IMR-90 (cell line): ENCODE measurements around the gene PRR29. TPM values are rescaled to one million over a fixed set of nuclear protein-coding genes. Genes with fewer than 3 reads are reported as not detected.
A peak's percentile ranks its signal among the peaks of the same experiment; 100 is the strongest.

Experiments used
- ATAC-seq: fragments of 200-7000 bp; cut with Tn5 transposase; 2 replicates; pipeline ENCODE4 v1.9.1; 2020; ENCODE audit warnings: low read depth, mild to moderate bottlenecking, moderate library complexity
- BruUV-seq: library from RNA; stranded (reverse); fragments of 400-500 nt; replicated peaks from 2 replicates; lab custom pipeline; 2021; lab: Mats Ljungman, UMichigan
- CTCF ChIA-PET: fragments of 300-600 bp; formaldehyde crosslinking; extraction: SDS; loops from one replicate; lab custom pipeline; 2021; ENCODE audit warnings: antibody characterized with exemption; lab: Yijun Ruan, JAX
- POLR2A ChIA-PET: fragments of 300-600 bp; sonication (Branson Sonifier 250); formaldehyde crosslinking; loops from one replicate; lab custom pipeline; 2022; ENCODE audit warnings: antibody characterized with exemption; ENCODE audit not compliant: unreplicated experiment; lab: Charles Lee
- DNase-seq: peaks from one replicate; pipeline ENCODE4 v3.0.0; 2013
- H2AFZ ChIP-seq: replicated peaks from 2 replicates; pipeline ENCODE3; 2013; ENCODE audit warnings: low read length, mild to moderate bottlenecking; ENCODE audit not compliant: poor library complexity
- H2AK5ac ChIP-seq: 2 replicates; pipeline ENCODE4 v1.6.1; 2013; ENCODE audit warnings: low read depth, low read length, inconsistent platforms
- H2AK9ac ChIP-seq: replicated peaks from 2 replicates; pipeline ENCODE3; 2013; ENCODE audit warnings: mild to moderate bottlenecking, low read depth, low read length, moderate library complexity; ENCODE audit not compliant: poor library complexity
- H2BK120ac ChIP-seq: 2 replicates; pipeline ENCODE4 v1.6.1; 2013; ENCODE audit warnings: low read depth, low read length, inconsistent platforms
- H2BK15ac ChIP-seq: 3 replicates; pipeline ENCODE4 v1.6.1; 2013; ENCODE audit warnings: low read depth, low read length, inconsistent platforms
- H2BK20ac ChIP-seq: 2 replicates; pipeline ENCODE4 v1.6.1; 2013; ENCODE audit warnings: low read depth, mild to moderate bottlenecking, inconsistent platforms, low read length, moderate library complexity
- H2BK5ac ChIP-seq: 2 replicates; pipeline ENCODE4 v1.6.1; 2013; ENCODE audit warnings: mild to moderate bottlenecking, low read depth, low read length, inconsistent platforms; ENCODE audit not compliant: poor library complexity, severe bottlenecking
- H3K14ac ChIP-seq: replicated peaks from 2 replicates; pipeline ENCODE4 v1.6.1; 2013; ENCODE audit warnings: low read depth, low read length, inconsistent platforms
- H3K18ac ChIP-seq: 2 replicates; pipeline ENCODE4 v1.6.1; 2013; ENCODE audit warnings: low read depth, low read length, control low read depth
- H3K23ac ChIP-seq: 2 replicates; pipeline ENCODE4 v1.6.1; 2013; ENCODE audit warnings: low read depth, low read length, inconsistent platforms
- H3K27ac ChIP-seq: 2 replicates; pipeline ENCODE4 v1.5.1; 2013; ENCODE audit warnings: mild to moderate bottlenecking, control low read depth, low read length; ENCODE audit not compliant: insufficient read depth
- H3K27me3 ChIP-seq: 2 replicates; pipeline ENCODE4 v1.6.1; 2013; ENCODE audit warnings: low read length; ENCODE audit not compliant: control insufficient read depth, insufficient read depth
- H3K36me3 ChIP-seq: 2 replicates; pipeline ENCODE4 v1.6.1; 2013; ENCODE audit warnings: low read length, mixed read lengths; ENCODE audit not compliant: control insufficient read depth, insufficient read depth
- H3K4ac ChIP-seq: 2 replicates; pipeline ENCODE4 v1.6.1; 2013; ENCODE audit warnings: low read depth, low read length, inconsistent platforms
- H3K4me1 ChIP-seq: 2 replicates; pipeline ENCODE4 v1.6.1; 2013; ENCODE audit warnings: low read length, mixed read lengths; ENCODE audit not compliant: control insufficient read depth, insufficient read depth
- H3K4me2 ChIP-seq: 2 replicates; pipeline ENCODE4 v1.6.1; 2013; ENCODE audit warnings: low read depth, mild to moderate bottlenecking, control low read depth, low read length, moderate library complexity
- H3K4me3 ChIP-seq: 2 replicates; pipeline ENCODE4 v1.5.1; 2013; ENCODE audit warnings: low read depth, mild to moderate bottlenecking, control low read depth, low read length, moderate library complexity; ENCODE audit not compliant: insufficient read depth
- H3K56ac ChIP-seq: 2 replicates; pipeline ENCODE4 v1.6.1; 2013; ENCODE audit warnings: low read length, inconsistent platforms; ENCODE audit not compliant: insufficient read depth; ENCODE audit errors: extremely low read depth
- H3K79me1 ChIP-seq, 2 experiments: 2 replicates each; pipeline ENCODE4 v1.6.1; 2013; ENCODE audit warnings: low read length in 2 of 2, inconsistent platforms in 1 of 2, low read depth in 1 of 2
- H3K9ac ChIP-seq: 2 replicates; pipeline ENCODE4 v1.6.1; 2013; ENCODE audit warnings: low read depth, low read length, control low read depth
- H3K9me1 ChIP-seq: 2 replicates; pipeline ENCODE4 v1.6.1; 2013; ENCODE audit warnings: low read length, inconsistent platforms; ENCODE audit not compliant: insufficient read depth
- H3K9me3 ChIP-seq: 2 replicates; pipeline ENCODE4 v1.6.1; 2013; ENCODE audit warnings: low read length; ENCODE audit not compliant: control insufficient read depth, insufficient read depth
- H4K20me1 ChIP-seq: 2 replicates; pipeline ENCODE4 v1.6.1; 2013; ENCODE audit warnings: low read length, inconsistent platforms; ENCODE audit not compliant: insufficient read depth
- H4K5ac ChIP-seq: 2 replicates; pipeline ENCODE4 v1.6.1; 2013; ENCODE audit warnings: mild to moderate bottlenecking, low read depth, low read length, control low read depth
- H4K8ac ChIP-seq, 2 experiments: 2 replicates each; pipeline ENCODE4 v1.6.1; 2013; ENCODE audit warnings: low read depth in 2 of 2, low read length in 2 of 2, control low read depth in 1 of 2, inconsistent platforms in 1 of 2
- H4K91ac ChIP-seq: 2 replicates; pipeline ENCODE4 v1.6.1; 2013; ENCODE audit warnings: low read depth, low read length, inconsistent platforms; ENCODE audit not compliant: insufficient read depth
- BHLHE40 ChIP-seq: fragments of 150-350 bp; IDR thresholded peaks from 2 replicates; pipeline ENCODE4 v1.6.1; 2016; ENCODE audit warnings: mild to moderate bottlenecking, low read depth, low read length
- CEBPB ChIP-seq: IDR thresholded peaks from 2 replicates; pipeline ENCODE4 v1.6.1; 2012; ENCODE audit warnings: low read depth, low read length, improper control_type of control experiment
- ELK1 ChIP-seq: fragments of 150-350 bp; IDR thresholded peaks from 2 replicates; pipeline ENCODE4 v1.6.1; 2016; ENCODE audit warnings: low read depth, mild to moderate bottlenecking, low read length, moderate library complexity, borderline replicate concordance
- MAFK ChIP-seq: IDR thresholded peaks from 2 replicates; pipeline ENCODE4 v1.6.1; 2012; ENCODE audit warnings: low read depth, low read length, improper control_type of control experiment
- MXI1 ChIP-seq: IDR thresholded peaks from 2 replicates; pipeline ENCODE4 v1.6.1; 2012; ENCODE audit warnings: low read depth, mild to moderate bottlenecking, low read length, moderate library complexity, borderline replicate concordance
- NFE2L2 ChIP-seq: fragments of 150-350 bp; IDR thresholded peaks from 2 replicates; pipeline ENCODE4 v1.6.1; 2016; ENCODE audit warnings: low read depth, mild to moderate bottlenecking, low read length
- POLR2A ChIP-seq: IDR thresholded peaks from 2 replicates; pipeline ENCODE4 v1.6.1; 2012; ENCODE audit warnings: mild to moderate bottlenecking, low read depth, low read length
- RAD21 ChIP-seq: IDR thresholded peaks from 2 replicates; pipeline ENCODE4 v1.6.1; 2012; ENCODE audit warnings: low read length, improper control_type of control experiment
- RCOR1 ChIP-seq: IDR thresholded peaks from 2 replicates; pipeline ENCODE4 v1.6.1; 2012; ENCODE audit warnings: mild to moderate bottlenecking, low read length, improper control_type of control experiment; ENCODE audit not compliant: insufficient replicate concordance
- SMC3 ChIP-seq: fragments of 150-350 bp; IDR thresholded peaks from 2 replicates; pipeline ENCODE4 v1.6.1; 2016; ENCODE audit warnings: low read depth, mild to moderate bottlenecking, antibody characterized with exemption, low read length, moderate library complexity
- WGBS, 2 experiments: methylation state at CpG; one replicate each; pipeline versions ENCODE4 v1.1.5 to v1.1.7; 2013; ENCODE audit warnings: missing lambda C conversion rate in 2 of 2; ENCODE audit not compliant: insufficient read length in 1 of 2; ENCODE audit errors: extremely low coverage in 2 of 2; 5-methylcytosine and 5-hydroxymethylcytosine counted together
- dilution Hi-C: fragments of 300-500 bp; cut with HindIII; formaldehyde crosslinking; loops from one replicate; pipeline ENCODE4 v1.14.3; 2018; ENCODE audit warnings: low sequenced_read_pairs; ENCODE audit not compliant: unreplicated experiment
- in situ Hi-C: fragments of 300-500 bp; cut with MboI; formaldehyde crosslinking; loops from 3 replicates; pipeline ENCODE4 v1.14.3; 2019; ENCODE audit warnings: low sequenced_read_pairs, inconsistent platforms, mixed read lengths
- intact Hi-C: fragments of 100-400 bp; cut with micrococcal nuclease; formaldehyde crosslinking; loops from 2 replicates; pipeline ENCODE4 v1.10.0; 2022
- polyA plus RNA-seq, 3 experiments: library from polyadenylated mRNA; depleted of rRNA; stranded (reverse); fragments of >200 nt; gene quantifications; 2 replicates each; pipeline ENCODE4 v1.2.3, GENCODE V29; 2012; ENCODE audit warnings: low replicate concordance in 1 of 3
- total RNA-seq: library from RNA; depleted of rRNA; stranded (reverse); fragments of >200 nt; gene quantifications from 2 replicates; pipeline ENCODE4 v1.2.3, GENCODE V29; 2012

Gene PRR29
- total and polyA plus RNA-seq, 2 of the 4 experiments (the other 2 are of a cell fraction), result under 0.01 to 0.17 TPM

- Histone ChIP-seq H3K56ac (no peak overlapping the region), H3K9ac (no peak overlapping the region), H3K79me1 (no peaks in the 10 kb centered on the region), H2BK15ac (peak overlapping the region; percentile 83; the same call in 1 of the 3 replicates), H3K14ac (peak overlapping the region; percentile 43), H2AK9ac (peak overlapping the region; percentile 51), H4K5ac (no peak overlapping the region), H2BK20ac (peak overlapping the region; percentile 38; the same call in 1 of the 2 replicates), H3K36me3 (no peaks in the 10 kb centered on the region), H3K9me1 (peaks cover 9% of the 10 kb centered on the region; the same call in 1 of the 2 replicates), H3K27me3 (peaks cover 12% of the 10 kb centered on the region; the same call in 1 of the 2 replicates), H3K9me3 (peaks cover 4% of the 10 kb centered on the region), H3K4me2 (no peak overlapping the region), H3K18ac (no peak overlapping the region), H4K91ac (peak overlapping the region; percentile 33; the same call in 1 of the 2 replicates), H2BK120ac (peak overlapping the region; percentile 49; the same call in 1 of the 2 replicates), H2AK5ac (peak overlapping the region; percentile 95), H4K20me1 (no peaks in the 10 kb centered on the region), H3K4me3 (no peak overlapping the region), H4K8ac (peak overlapping the region in 1 of 2 experiments; percentile 27; a peak in 1 of 4 replicates), H2BK5ac (no peak overlapping the region), H2AFZ (peak overlapping the region; percentile 78), H3K23ac (no peak overlapping the region), H3K27ac (no peak overlapping the region), H3K4me1 (peaks cover 8% of the 10 kb centered on the region; the same call in 1 of the 2 replicates), H3K4ac (peak overlapping the region; percentile 66; the same call in 1 of the 2 replicates)
- intact Hi-C loops, result no loop called here
- no peak for TF ChIP-seq RCOR1
- TF ChIP-seq MXI1, result no peak
- no peak for TF ChIP-seq CEBPB
- TF ChIP-seq SMC3, result no peak
- no peak for TF ChIP-seq POLR2A
- no peak for TF ChIP-seq BHLHE40
- no peak for TF ChIP-seq RAD21
- TF ChIP-seq ELK1, result no peak
- TF ChIP-seq MAFK, result no peak
- no peak for TF ChIP-seq NFE2L2
- ATAC-seq, result no peak
- CTCF ChIA-PET, result interaction anchor here (0.6 to 2.0 kb wide), 3 partner anchors 9 to 67 kb away, joined by 3 to 9 read pairs (median 3); partner anchors contain the start of gene GH1
- no peak for DNase-seq
- no CpG with 5 or more reads among the region's 13 CpGs for WGBS, 2 experiments
- BruUV-seq, result no TSS peak
- in situ Hi-C loops, result no loop called here
- POLR2A ChIA-PET, result no interaction called here
- dilution Hi-C loops, result no loop called here
Observed at GRCh38 chr17:63985387-63986140, 12.6 kb upstream of the PRR29 start.
